K562 (cell line): Measurements from ENCODE around the gene MICU2.

Experiments
- POLR2AphosphoS5 ChIP-seq: IDR thresholded peaks from 2 replicates; pipeline ENCODE4 v1.6.1; 2011; ENCODE audit warnings: mild to moderate bottlenecking, low read depth, low read length, moderate library complexity; ENCODE audit not compliant: control insufficient read depth, insufficient read depth
- PRMT5 ChIP-seq: sonication (generic); formaldehyde crosslinking; IDR thresholded peaks from 2 replicates; pipeline ENCODE4 v1.5.0; 2020; ENCODE audit warnings: missing genetic modification reagents
- TF ChIP-seq, protein P1 (sequence below): sonication (generic); formaldehyde crosslinking; IDR thresholded peaks from 2 replicates; pipeline ENCODE4 v1.4.0; 2020; ENCODE audit warnings: mild to moderate bottlenecking, missing genetic modification reagents

GRCh38 chr13:21470785-21471184 is 133.2 kb downstream of the MICU2 start:
- TF ChIP-seq, protein P1, sequence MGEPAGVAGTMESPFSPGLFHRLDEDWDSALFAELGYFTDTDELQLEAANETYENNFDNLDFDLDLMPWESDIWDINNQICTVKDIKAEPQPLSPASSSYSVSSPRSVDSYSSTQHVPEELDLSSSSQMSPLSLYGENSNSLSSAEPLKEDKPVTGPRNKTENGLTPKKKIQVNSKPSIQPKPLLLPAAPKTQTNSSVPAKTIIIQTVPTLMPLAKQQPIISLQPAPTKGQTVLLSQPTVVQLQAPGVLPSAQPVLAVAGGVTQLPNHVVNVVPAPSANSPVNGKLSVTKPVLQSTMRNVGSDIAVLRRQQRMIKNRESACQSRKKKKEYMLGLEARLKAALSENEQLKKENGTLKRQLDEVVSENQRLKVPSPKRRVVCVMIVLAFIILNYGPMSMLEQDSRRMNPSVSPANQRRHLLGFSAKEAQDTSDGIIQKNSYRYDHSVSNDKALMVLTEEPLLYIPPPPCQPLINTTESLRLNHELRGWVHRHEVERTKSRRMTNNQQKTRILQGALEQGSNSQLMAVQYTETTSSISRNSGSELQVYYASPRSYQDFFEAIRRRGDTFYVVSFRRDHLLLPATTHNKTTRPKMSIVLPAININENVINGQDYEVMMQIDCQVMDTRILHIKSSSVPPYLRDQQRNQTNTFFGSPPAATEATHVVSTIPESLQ = no peak
- TF ChIP-seq PRMT5 (CRISPR knock-in tag) (no peak), POLR2AphosphoS5 (no peak)
